ENCODE measurements around the gene TUG1.

TUG1 gene

DNA sequence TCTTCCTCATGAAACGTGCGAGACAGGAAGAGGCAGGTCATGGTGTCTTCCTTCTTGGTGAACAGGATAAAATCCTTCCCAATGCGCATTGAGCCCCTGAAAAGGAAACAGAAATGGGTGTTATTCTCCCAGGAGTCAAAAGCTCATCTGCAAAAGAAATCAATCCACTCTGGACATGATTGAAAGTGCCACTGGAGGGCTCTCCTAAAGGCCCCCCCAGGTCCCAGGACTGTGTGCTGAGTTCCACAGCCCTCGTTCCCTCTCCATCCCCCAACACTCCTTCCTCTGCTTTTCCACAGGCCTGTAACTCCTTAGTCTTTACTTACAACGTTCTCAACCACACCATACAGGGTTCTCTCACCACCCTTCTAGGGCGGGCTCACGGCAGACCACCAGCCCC, 22.7 kb upstream of the TUG1 start:
- in situ Hi-C loops (cut with MboI; ENCODE audit: low pct_unique_long_range_greater_than_20kb, low sequenced_read_pairs) = no loop called here
- DNase-seq = no peak

DNA sequence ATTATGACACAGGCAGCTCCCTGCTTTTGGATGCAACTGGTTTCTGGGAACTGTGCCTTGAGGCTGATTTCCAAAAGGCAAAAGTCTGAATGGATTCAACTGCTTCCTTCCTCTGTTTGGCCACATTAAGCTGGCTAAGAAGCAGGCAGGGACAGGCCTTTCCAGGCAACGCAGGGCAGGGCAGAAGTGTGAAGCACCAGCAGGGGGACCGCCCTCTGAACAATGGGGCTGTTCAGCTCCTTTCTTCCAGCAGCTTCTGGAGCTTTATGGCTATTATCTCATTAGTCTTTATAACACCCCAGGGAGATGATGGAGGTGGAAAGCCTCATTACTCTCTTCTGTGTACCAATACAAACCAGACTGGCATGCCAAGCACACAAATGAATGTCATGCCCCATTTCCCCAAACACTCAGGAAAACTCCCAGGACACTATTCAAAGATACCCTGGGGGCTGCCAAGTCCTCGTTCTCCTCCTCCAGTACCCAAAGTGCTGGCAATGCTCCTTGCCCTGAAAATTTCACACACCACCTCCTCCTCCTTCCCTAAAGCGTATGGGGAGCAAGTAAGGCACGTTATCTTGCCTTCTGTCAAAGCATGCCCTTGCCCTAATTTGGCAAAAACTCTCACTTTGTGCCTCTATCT, 21.8 kb upstream of the TUG1 start:
- DNase-seq = no peak
- in situ Hi-C loops (cut with MboI; ENCODE audit: low pct_unique_long_range_greater_than_20kb, low sequenced_read_pairs) = no loop called here

GRCh38 chr22:30947816-30948454, 21.1 kb upstream of the TUG1 start:
- in situ Hi-C loops (cut with MboI; ENCODE audit: low pct_unique_long_range_greater_than_20kb, low sequenced_read_pairs) = no loop called here
- DNase-seq = peak; percentile 44

DNA sequence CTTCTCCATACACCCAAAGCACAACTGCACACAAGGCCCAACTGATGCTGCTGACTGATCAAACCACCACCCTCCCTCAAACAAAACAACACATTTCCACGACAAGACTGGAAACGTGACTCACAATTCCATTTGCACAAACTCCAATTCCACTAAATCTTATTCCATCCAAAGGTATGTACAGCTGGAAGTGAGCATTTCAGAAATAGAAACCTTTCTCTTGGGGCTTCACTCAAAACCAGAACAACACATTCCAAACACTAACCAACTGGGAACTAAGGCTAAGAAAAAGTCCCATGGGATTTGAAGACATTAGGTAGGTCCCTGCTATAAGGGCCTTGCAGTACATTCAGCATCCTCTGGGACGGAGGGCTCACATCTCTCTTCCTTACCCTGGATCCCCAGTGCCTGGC, 20.1 kb upstream of the TUG1 start:
- DNase-seq = no peak
- in situ Hi-C loops (cut with MboI; ENCODE audit: low pct_unique_long_range_greater_than_20kb, low sequenced_read_pairs) = no loop called here

- no peak for DNase-seq
- in situ Hi-C loops (cut with MboI; ENCODE audit: low pct_unique_long_range_greater_than_20kb, low sequenced_read_pairs) = no loop called here
These were observed 19.0 kb upstream of the TUG1 start for GRCh38 chr22:30949934-30950660.

- in situ Hi-C loops (cut with MboI; ENCODE audit: low pct_unique_long_range_greater_than_20kb, low sequenced_read_pairs) = no loop called here
- no peak for DNase-seq
These were observed 15.9 kb upstream of the TUG1 start for GRCh38 chr22:30953206-30953605.

GRCh38 chr22:30955153-30955552, 13.9 kb upstream of the TUG1 start:
- in situ Hi-C loops (cut with MboI; ENCODE audit: low pct_unique_long_range_greater_than_20kb, low sequenced_read_pairs) = no loop called here
- no peak for DNase-seq

GRCh38 chr22:30964858-30965257, 4.2 kb upstream of the TUG1 start:
- DNase-seq = no peak
- in situ Hi-C loops (cut with MboI; ENCODE audit: low pct_unique_long_range_greater_than_20kb, low sequenced_read_pairs) = no loop called here

GRCh38 chr22:30968015-30968923, 796 bp upstream of the TUG1 start, which contains the start of gene MORC2:
TSS of gene MORC2 (minus strand) at chr22:30968774. CDS start at chr22:30967889, 885 bp downstream.
- in situ Hi-C loops (cut with MboI; ENCODE audit: low pct_unique_long_range_greater_than_20kb, low sequenced_read_pairs) = no loop called here
- DNase-seq = peak; percentile 45

DNA sequence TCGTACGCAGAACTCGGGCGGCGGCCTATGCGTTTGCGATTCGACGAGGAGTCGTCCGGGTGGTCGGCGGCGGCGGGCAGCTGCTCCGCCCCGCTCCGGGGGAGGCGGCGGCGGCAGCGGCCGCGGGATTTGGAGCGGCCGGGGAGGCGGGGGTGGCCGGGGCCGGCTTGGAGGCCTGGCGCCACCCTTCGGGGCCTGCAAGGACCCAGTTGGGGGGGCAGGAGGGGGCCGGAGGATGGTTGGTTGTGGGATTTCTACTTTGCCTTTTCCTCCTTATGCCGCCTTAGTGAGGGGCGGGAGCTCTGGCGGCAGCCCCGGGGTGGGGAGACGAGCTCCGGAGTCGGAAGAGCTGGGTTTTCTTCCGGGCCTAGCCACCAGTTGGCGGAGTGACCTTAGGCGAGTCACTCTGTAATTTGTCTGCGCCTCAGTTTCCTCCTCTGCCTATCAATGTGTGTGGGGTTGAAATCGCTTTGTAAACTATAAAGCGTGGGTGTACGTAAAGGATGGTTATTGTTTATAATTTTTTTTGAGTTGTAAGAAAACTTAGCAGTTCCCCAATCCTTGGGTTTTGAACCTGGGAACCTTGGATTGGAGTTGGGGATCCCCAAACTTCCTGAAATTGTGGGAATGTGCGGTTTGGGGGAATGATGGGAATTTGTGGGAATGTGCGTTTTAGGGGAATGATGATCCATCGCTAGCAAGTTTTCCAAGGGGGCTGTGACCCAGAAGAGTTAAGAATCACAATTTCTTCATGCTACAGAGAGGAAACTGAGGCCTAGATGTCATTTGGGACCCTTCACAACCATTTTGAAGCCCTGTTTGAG, 679 bp downstream of the TUG1 start:
- DNase-seq = peak; percentile 42
- in situ Hi-C loops (cut with MboI; ENCODE audit: low pct_unique_long_range_greater_than_20kb, low sequenced_read_pairs) = no loop called here

DNA sequence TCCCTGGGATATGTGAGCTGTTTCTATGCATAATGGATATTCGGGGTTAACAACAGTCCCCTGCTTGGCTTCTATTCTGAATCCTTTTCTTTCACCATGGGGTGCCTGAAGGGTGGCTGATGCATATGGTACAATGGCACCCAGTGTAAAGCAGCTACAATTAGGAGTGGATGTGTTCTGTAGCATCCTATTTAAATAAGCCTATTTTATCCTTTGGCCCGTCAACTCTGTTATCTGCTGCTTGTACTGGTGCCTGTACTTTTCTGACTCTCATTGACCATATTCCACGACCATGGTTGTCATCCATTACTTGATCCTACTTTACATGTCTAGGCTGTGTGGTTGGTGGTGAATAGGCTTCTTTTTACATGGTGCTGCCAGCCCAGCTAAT, 1.3 kb downstream of the TUG1 start:
- in situ Hi-C loops (cut with MboI; ENCODE audit: low pct_unique_long_range_greater_than_20kb, low sequenced_read_pairs) = no loop called here
- no peak for DNase-seq

- in situ Hi-C loops (cut with MboI; ENCODE audit: low pct_unique_long_range_greater_than_20kb, low sequenced_read_pairs) = no loop called here
- peak; percentile 70 for DNase-seq
These were observed 9.4 kb downstream of the TUG1 start for GRCh38 chr22:30978304-30978962.

DNA sequence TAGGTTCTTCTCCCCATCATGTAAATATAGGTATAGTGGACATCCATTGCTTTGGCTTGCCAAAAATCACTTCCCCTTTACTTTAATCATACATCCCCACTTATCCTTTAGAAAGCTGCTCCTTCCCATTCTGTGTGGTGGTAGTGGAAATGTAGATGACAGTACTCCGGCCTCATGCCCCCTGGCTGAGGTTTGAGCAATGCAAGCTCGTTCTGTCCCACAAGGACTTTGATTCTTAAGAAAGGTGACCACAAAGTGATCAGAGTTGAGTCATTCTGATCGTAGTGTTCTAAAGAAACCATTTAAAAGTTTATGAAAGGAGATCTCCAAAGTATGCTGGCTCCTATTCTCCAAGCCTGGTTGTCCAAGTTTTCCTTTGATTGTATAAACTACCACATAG, 10.9 kb downstream of the TUG1 start:
- no peak for DNase-seq
- in situ Hi-C loops (cut with MboI; ENCODE audit: low pct_unique_long_range_greater_than_20kb, low sequenced_read_pairs) = no loop called here

GRCh38 chr22:30982512-30982911, 13.4 kb downstream of the TUG1 start:
- in situ Hi-C loops (cut with MboI; ENCODE audit: low pct_unique_long_range_greater_than_20kb, low sequenced_read_pairs) = no loop called here
- no peak for DNase-seq

- DNase-seq = no peak
- in situ Hi-C loops (cut with MboI; ENCODE audit: low pct_unique_long_range_greater_than_20kb, low sequenced_read_pairs) = no loop called here
These were observed 15.3 kb downstream of the TUG1 start for GRCh38 chr22:30984317-30984716.

GRCh38 chr22:30985561-30986208, 16.6 kb downstream of the TUG1 start:
- no peak for DNase-seq
- in situ Hi-C loops (cut with MboI; ENCODE audit: low pct_unique_long_range_greater_than_20kb, low sequenced_read_pairs) = no loop called here

DNA sequence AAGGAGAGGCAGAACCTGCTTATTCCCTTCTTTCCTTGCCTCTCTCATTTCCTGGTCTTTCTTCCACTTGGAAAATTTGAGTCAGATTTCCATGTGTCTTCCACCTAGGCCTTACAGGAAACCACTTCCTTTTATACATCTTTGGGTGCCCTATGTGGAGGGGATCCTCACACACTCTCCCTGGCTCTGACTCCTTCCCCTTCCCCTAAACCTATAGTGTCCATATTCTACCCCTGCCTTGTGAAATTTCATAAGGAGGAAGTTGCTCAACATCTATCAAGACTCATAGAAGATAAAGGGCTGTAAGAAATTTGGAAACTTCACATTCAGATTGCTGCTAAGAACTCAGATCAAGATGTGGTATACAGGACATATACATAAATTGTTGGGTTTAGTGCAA, 20.4 kb downstream of the TUG1 start:
- in situ Hi-C loops (cut with MboI; ENCODE audit: low pct_unique_long_range_greater_than_20kb, low sequenced_read_pairs) = no loop called here
- peak; percentile 42 for DNase-seq

DNA sequence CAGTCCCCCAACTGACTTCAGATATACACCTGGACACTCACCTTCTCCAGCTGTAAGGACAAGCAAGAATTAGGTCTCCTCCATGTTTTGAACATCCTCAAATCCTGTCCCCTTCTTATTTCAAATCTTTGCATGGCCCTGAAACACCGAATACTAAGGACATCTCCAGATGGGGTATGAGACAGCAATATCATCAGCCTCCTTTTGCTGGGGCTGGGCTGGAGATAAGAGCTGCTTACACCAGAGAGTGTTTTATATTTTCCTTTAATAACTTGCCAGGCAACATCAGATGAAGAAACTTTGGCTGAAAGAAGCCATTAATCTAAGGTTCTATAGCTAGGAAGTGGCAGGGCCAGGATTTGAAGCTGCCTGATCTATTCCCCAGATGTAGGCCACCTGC, 21.6 kb downstream of the TUG1 start:
- no peak for DNase-seq
- in situ Hi-C loops (cut with MboI; ENCODE audit: low pct_unique_long_range_greater_than_20kb, low sequenced_read_pairs) = no loop called here
